H54 (cell line): ENCODE results near the gene FBLN1.

Experiments
- DNase-seq: peaks from one replicate; pipeline ENCODE4 v3.0.0; 2011; ENCODE audit warnings: low spot score, mixed read lengths; ENCODE audit not compliant: insufficient read length
- FAIRE-seq: peaks from 3 replicates; lab custom pipeline; 2011; peaks lifted over from hg19 to GRCh38; lab: Jason Lieb, UNC
- POLR2A ChIP-seq: IDR thresholded peaks from 2 replicates; pipeline ENCODE4 v1.6.1; 2011; ENCODE audit warnings: low read depth, mild to moderate bottlenecking, low read length

The FBLN1 gene

DNA sequence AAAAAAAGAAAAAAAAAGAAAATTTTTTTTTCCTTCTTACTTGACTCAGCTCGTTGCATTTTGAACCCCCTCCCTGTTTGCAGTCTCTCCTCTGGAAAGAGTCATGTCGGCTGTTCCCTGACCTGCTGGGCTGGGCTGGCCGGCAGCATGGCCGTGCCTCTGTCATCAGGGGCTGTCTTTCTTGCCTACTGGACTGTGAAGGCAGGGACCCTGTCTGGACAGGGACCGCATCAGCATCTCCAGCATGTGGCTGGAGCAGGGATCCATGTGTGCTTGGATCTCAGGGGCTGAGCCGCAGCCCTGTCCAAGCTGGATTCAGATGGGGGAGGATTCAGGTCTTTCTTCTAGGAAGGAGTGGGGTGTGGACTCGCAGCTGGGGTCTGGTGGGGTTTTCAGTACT is 15.5 kb downstream of the FBLN1 start:
- FAIRE-seq (no peak), DNase-seq (no peak)
- TF ChIP-seq POLR2A, result no peak

DNA sequence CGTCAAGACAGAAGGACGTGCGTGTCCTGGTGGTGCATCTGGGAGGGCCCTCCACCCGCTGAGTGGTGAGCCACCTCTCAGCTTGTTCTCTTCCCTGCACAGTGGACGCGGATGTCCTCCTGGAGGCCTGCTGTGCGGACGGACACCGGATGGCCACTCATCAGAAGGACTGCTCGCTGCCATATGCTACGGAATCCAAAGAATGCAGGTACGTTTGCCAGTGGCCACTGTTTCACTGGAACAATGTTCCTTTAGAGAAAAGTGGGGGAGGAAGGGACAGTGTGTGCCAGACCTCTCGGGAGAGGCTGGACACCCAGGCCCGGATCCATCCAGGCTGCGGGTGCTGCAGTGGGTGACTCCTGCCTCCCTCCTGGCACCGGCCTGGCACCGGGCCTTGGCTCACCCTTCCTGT is 15.9 kb downstream of the FBLN1 start:
- 0 out of 2 replicates have a peak, but pooled peaks have one; percentile 32 for TF ChIP-seq POLR2A
- peak; percentile 75 for FAIRE-seq
- peak; percentile 61 for DNase-seq

GRCh38 chr22:45521178-45521577 is 18.5 kb downstream of the FBLN1 start:
- FAIRE-seq, result no peak

GRCh38 chr22:45522462-45522861 is 19.8 kb downstream of the FBLN1 start:
- DNase-seq, result no peak
- TF ChIP-seq POLR2A, result no peak
- FAIRE-seq, result no peak

More at GRCh38 chr22:45521178-45521577, 18.5 kb downstream of the FBLN1 start:
- no peak for DNase-seq
- no peak for TF ChIP-seq POLR2A

- DNase-seq, result no peak
- no peak for FAIRE-seq
- TF ChIP-seq POLR2A, result no peak
Observed at GRCh38 chr22:45524157-45524556, 21.5 kb downstream of the FBLN1 start.

DNA sequence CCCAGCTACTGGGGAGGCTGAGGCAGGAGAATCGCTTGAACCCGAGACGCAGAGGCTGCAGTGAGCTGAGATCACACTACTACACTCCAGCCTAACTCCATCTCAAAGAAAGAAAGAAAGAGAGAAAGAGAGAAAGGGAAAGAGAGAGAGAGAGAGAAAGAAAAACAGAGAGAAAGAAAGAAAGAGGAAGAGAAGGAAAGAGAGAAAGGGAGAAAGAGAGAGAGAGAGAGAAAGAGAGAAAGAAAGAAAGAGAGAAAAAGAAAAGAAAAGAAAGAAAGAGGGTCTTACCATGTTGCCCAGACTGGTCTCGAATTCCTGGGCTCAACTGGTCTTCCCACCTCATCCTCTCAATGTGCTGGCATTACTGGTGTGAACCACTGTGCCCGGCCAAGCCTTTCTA is 22.3 kb downstream of the FBLN1 start:
- no peak for TF ChIP-seq POLR2A
- no peak for FAIRE-seq
- DNase-seq, result no peak

GRCh38 chr22:45525480-45525879 is 22.8 kb downstream of the FBLN1 start:
- no peak for FAIRE-seq

GRCh38 chr22:45526281-45526680 is 23.6 kb downstream of the FBLN1 start:
- TF ChIP-seq POLR2A, result no peak
- FAIRE-seq (no peak), DNase-seq (no peak)

More at GRCh38 chr22:45525480-45525879, 22.8 kb downstream of the FBLN1 start:
- DNase-seq, result no peak
- TF ChIP-seq POLR2A, result no peak

- DNase-seq (no peak), FAIRE-seq (no peak)
- TF ChIP-seq POLR2A, result no peak
Observed at GRCh38 chr22:45526768-45527360, 24.2 kb downstream of the FBLN1 start.

DNA sequence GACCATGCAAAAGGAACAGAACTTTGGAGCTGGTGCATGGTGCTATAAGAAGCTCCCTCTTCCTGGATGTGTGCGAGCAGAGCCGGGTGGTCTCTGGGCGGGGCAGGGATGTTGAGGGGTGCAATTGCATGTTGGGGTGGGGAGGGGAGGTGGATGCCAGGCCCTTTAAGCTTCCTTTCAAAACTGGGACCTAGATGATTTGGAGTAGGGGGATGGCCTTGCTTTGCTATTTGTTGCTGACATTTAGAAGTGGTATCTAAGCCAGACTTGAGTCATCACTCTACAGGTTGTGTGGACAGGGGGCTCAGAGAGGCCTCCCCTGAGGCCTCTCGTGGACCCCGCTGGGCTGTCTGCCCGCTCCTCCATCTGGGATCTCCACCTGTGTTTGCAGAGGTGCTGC is 24.8 kb downstream of the FBLN1 start:
- FAIRE-seq (no peak), DNase-seq (no peak)
- TF ChIP-seq POLR2A, result no peak

DNA sequence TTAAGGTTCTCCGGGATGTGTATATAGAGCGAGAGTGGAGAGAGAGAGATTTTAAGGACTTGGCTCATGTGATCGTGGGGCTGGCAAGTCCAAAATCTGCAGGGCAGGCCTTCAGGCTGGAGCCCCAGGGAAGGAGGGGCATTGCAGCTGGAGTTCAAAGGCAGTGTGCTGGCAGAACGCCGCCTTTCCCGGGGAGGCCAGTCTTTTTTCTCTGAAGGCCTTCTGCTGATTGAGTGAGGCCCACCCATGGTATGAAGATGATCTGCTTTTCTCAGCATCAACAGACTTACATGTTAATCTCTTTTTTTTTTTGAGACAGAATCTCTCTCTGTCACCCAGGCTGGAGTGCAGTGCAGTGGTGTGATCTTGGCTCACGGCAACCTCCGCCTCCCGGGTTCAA is 25.4 kb downstream of the FBLN1 start:
- FAIRE-seq (no peak), DNase-seq (no peak)
- no peak for TF ChIP-seq POLR2A

DNA sequence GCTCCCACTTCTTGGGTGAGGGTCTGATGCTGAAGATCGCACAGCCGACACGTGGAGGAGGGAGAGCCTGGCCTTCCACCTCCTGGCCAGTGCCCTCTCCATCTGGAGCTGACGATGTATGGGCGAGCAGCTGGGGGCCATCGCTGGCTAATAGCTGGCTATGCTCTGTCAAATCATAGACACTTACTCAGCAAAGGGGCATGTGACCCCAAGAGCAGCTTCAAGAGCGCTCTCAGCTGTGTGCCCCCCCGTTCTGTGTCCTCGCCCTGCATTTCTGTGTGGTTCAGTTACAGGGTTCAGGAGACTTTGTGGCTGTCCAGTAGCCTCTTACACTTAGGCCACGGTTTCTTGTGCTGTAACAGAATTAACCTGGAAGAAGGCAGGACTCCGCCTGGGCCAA is 26.4 kb downstream of the FBLN1 start:
- FAIRE-seq, result no peak
- TF ChIP-seq POLR2A, result no peak
- no peak for DNase-seq

- TF ChIP-seq POLR2A, result no peak
- no peak for DNase-seq
- FAIRE-seq, result no peak
Observed at GRCh38 chr22:45529971-45530575, 27.4 kb downstream of the FBLN1 start.

DNA sequence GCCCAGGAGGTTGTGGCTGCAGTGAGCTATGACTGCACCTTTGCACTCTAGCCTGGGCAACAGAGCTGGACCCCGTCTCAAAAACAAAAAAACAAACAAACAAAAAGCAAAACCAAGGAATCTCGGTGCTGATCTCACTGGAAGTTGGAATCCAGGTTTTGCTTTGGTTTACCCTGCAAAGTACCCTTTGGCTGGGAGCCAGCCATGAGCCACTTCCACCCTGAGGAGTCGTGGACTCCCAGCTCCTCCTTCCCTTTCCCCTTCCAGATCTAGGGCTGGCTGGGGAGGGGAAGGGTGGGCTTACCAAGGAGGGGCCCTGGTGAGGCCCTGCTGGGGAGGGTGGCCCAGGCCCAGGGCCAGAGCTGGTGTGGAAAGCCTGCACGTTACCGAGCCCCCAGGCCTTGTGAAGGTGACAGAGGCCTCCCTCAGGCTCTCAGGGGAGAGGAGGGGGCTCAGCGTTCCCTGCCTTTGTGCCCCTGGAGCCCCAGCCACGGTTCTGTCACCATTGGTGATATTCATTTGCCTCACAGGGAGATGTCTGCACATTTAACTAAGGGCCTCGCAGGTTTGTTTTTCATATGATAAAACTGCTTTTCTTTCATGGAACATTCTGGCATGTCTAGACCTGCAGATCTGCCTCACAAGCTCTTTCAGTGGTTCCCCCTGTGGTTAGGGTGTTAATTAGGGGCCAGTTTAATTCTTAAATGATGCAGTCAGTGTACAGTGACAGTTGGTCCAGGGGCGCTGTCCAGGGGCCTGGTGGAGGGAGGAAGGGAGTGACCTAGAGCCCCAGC is 29.0 kb downstream of the FBLN1 start:
- no peak for FAIRE-seq
- no peak for TF ChIP-seq POLR2A
- DNase-seq, result no peak
